Activated effector memory CD4-positive, alpha-beta T cell treated with anti-CD3 and anti-CD28 coated beads, Interleukin-2, amount 50 U/mL, for 16 hours (primary cell): ENCODE results near the gene MOCS3.
A peak's percentile ranks its signal among the peaks of the same experiment; 100 is the strongest.
"Not testable (repeated sequence)": the region's sequence is repeated elsewhere in the genome, so short reads cannot be mapped to it uniquely, and the experiment has no call there.

Source experiments
- DNase-seq: peaks from one replicate; pipeline ENCODE4 v3.0.0-alpha.2; 2020

Gene MOCS3

DNA sequence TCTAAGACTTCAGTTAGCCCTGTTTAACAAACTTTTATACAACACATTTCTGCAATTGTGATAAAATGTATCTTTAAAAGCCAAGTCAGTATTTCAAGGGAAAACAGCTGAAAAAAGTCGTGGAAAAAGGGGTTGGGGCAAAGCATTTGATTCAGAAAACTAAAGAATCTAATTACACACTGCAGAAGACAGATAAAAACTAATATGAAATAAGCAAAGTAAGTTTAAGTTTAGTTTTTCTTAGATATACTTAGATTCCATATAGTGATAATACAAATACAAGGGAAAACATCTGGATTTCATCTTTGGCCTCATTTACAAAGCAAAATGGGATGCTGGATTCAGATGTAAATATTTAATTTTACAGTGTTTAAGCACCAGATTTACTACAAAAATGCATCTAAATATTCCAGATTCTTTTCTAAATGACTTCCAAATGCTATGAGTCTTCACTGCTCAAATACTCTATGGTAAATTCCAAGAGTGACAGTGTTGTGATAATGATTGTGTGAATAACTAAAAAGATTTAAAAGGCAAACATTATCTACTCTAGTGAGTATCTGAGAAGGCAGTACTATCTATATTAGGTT, 25.8 kb upstream of the MOCS3 start:
- no peak for DNase-seq

- no peak for DNase-seq
These were observed 25.0 kb upstream of the MOCS3 start for GRCh38 chr20:50933589-50933988.

GRCh38 chr20:50943069-50943468, 15.5 kb upstream of the MOCS3 start:
- no peak for DNase-seq

GRCh38 chr20:50948132-50948785, 10.4 kb upstream of the MOCS3 start:
- DNase-seq = no peak

DNA sequence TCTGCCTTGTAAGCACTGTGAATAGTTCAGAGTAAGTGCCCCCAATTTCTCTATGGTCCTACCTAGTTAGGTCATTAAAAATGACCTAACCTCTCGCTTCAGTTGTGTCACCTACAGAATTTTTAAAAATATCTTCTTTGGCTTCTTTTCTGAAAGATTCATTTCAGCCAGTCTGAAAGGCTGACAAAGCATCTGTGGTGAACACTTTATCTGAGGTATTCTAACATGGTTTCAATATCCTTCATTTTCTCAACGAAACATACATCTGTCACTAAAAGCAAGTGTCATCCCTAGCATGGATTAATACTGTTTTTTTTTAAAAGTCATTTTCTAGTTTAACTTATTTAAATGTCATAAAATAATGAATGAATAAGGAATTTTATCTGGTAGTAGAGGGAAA, 5.4 kb upstream of the MOCS3 start:
- DNase-seq = no peak

GRCh38 chr20:50953821-50954220, 4.8 kb upstream of the MOCS3 start:
- DNase-seq = no peak

GRCh38 chr20:50957276-50957675, 1.3 kb upstream of the MOCS3 start:
- DNase-seq = no peak

- DNase-seq = peak; percentile 96
These were observed 612 bp upstream of the MOCS3 start, which contains the start of gene DPM1 for GRCh38 chr20:50957798-50958614. Gene DPM1, minus strand, starts transcription at chr20:50958532. Its CDS starts 9 bp downstream, at chr20:50958523.

- DNase-seq = no peak
These were observed 1.0 kb downstream of the MOCS3 start for GRCh38 chr20:50959543-50960126.

DNA sequence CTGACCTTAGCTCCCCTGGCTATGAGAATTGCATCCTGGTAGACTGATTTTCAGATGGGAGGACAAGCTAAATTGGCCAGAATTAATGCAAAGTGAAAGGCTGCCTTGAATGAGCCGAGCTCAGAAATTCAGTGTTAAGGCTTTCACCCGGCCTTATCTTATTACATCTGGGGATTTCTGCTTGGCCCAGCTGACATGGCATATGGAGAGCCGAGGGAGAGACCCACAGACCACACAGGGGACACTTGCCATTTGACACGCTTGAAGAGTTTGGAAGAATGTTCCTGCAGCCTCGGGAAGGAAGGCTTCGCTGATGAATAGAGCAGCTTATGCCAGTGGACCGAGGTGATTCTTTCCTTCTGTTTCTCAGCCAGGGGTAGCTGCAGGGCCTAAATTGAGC, 9.0 kb downstream of the MOCS3 start:
- DNase-seq = no peak

DNA sequence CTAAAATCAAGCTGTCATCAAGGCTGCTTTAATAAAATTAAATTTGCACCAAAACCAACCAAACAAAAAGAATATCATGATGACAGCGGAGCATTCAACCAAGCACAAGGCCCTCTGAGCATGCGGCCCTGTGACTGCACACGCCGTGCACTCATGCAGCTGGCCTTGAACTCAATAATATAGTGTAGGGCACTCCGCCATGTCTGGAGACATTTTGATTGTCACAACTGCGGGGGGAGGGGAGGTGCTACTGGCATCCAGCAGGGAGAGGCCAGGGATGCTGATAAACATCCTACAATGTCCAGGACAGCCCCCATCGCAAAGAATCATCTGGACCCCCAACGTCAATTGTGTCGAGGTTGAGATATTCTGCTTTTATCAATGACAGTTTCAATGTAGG, 9.7 kb downstream of the MOCS3 start:
- no peak for DNase-seq

- DNase-seq = no peak
These were observed 10.8 kb downstream of the MOCS3 start for GRCh38 chr20:50969435-50969834.

DNA sequence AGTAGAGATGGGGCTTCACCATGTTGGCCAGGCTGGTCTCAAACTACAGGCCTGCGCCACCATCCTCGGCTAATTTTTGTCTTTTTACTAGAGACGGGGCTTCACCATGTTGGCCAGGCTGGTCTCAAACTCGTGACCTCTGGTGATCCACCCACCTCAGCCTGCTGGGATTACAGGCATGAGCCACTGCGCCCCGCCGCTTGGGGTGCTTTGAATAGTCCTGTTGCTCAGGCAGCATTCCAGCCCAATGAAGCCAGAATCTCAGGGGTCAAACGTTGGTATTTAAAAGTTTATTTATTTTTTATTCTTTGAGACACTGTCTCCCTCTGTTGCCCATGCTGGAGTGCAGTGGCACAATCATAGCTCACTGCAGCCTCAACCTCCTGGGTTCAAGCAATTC, 11.3 kb downstream of the MOCS3 start:
- DNase-seq = no peak

DNA sequence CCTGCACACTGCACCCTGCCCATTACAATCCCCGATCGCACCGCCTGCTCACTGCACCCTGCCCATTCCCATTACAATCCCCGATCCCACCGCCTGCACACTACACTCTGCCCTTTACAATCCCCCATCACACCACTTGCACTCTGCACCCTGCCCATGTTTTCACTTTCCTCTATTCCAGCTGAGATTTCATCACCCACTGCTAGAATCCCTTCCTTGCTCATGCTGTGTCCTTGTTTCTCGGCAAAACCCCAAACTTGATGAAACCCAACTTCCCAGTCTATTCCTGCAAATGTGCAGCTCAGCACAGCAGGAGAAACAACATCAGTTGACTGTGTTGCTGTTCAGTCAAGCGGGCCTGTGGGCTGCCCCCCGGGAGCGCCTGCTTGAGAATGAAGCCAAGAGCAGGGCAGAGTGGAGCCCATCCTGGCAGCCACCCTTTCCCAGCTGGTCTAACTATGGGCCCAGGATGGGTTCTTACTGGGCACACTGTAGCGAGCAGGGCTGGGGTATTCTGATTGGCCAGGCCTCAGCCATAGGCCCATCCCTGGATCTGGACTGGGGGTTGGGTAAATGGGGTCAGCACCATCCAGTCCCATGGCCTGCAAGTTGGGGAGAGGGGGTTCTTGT, 17.2 kb downstream of the MOCS3 start:
- DNase-seq = no peak

DNA sequence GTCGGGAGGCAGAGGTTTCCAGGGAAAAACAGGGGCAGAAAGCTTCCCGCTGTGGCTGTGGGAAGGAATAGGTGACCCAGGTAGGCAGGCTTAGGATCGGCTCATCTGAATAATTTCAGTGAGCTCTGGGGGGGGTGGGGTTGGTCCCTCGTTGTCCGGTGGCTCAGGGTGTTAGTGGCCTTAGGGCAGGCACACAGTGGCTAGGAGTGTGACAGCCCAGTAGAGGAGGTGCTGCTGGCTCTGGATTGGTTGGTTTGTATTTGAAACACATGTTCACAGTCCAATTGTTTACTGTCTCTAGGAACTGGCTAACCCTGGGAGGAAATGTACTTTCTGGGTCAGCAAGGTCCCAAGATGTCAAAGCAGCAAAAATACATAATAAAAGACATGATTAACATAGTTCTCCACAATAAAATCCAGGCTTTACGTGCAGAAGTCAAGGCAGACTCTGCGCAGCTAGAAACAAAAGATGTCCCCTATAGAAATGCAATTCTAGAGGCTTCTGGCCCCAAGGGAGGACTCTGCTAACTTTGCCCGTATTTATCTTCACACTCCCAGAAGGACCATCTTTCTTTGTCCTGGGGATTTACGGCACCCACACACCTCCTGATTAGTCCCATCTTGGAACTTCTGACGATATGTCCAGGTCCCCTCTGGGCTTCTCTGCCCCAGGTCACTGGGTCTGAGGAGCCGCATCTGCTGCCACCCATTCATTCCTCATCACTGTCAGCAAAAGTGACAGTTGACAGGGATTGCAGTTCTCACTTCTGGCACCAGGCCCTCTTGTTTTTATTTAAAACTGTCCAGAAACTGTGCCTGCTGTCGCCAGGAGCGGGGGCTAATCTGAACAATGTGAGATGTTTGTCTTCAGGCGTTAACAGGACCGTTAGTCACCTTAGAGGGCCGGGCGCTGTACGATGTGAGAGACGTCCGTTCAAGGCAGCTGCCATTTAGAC, 18.7 kb downstream of the MOCS3 start:
- DNase-seq = peak; percentile 13

- not testable (repeated sequence) for DNase-seq
These were observed 19.9 kb downstream of the MOCS3 start for GRCh38 chr20:50978533-50978932.

DNA sequence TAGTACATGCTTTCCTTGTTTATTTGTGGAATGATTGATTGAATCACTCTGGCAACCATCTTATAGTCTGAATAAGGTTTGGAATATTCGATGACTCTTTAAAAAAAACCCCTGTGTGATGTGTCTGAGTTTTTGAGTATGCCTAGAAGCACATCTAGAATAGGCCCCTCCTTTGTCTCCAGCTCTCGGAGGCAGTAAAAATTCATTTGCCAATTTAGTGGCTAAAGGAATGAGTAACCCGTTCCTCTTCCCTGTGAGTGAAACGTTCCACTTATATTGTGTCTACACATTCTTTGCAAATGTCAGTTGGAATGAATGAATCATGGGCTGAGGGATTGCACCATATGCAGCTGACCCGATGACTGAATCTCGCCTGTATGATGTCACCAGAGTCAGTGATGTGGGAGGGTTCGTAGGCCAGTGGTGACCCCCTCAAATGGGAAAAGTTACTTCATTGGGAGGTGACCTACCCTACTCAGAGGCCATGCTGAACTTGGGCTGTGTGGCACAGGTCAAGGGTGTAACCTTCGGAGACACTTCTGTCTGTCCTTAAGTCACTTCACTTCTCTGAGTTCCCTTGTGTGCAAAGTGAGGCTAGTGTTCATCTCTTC, 21.6 kb downstream of the MOCS3 start:
- DNase-seq = peak; percentile 64

GRCh38 chr20:50980851-50981713, 22.5 kb downstream of the MOCS3 start:
- peak; percentile 83 for DNase-seq

- DNase-seq = no peak
These were observed 23.1 kb downstream of the MOCS3 start for GRCh38 chr20:50981714-50982048.

- no peak for DNase-seq
These were observed 23.7 kb downstream of the MOCS3 start for GRCh38 chr20:50982363-50982762.

DNA sequence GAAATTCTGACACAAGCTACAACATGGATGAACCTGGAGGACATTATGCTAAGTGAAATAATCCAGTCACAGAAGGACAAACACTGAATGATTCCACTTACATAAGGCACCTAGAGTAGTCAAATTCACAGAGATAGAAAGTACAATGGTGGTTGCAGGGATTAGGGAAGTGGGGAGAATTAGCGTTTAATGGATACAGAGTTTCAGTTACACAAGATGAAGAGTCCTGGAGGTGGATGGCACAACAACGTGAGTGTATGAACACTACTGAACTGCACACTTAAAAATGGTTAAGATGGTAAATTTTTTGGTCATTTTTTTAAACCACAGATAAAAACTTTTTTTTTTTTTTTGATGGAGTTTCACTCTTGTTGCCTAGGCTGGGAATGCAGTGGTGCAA, 24.7 kb downstream of the MOCS3 start:
- no peak for DNase-seq
